Endothelial cell of umbilical vein (primary cell): ENCODE results near the gene ODF2L. TPM values are rescaled to one million over a fixed set of nuclear protein-coding genes. Genes with fewer than 3 reads are reported as not detected.

ENCODE experiments used
- BruUV-seq: library from RNA; stranded (reverse); fragments of 400-500 nt; replicated peaks from 2 replicates; lab custom pipeline; 2021; lab: Mats Ljungman, UMichigan
- CTCF ChIA-PET: fragments of 300-600, 350-600 bp; sonication (Branson Sonifier 250); formaldehyde crosslinking; loops from one replicate; lab custom pipeline; 2021; ENCODE audit warnings: antibody characterized with exemption, inconsistent platforms; lab: Charles Lee
- POLR2A ChIA-PET: fragments of 300-600, 350-600 bp; sonication (Branson Sonifier 250); formaldehyde crosslinking; loops from one replicate; lab custom pipeline; 2021; ENCODE audit warnings: antibody characterized with exemption, inconsistent platforms; lab: Charles Lee
- DNase-seq: peaks from one replicate; pipeline ENCODE4 v3.0.0-alpha.2; 2011; ENCODE audit warnings: low read depth, low spot score
- FAIRE-seq: peaks from 2 replicates; lab custom pipeline; 2011; peaks lifted over from hg19 to GRCh38; lab: Jason Lieb, UNC
- H2AFZ ChIP-seq: 2 replicates; pipeline ENCODE4 v1.6.0; 2012; ENCODE audit warnings: low read depth, low read length, control low read depth, inconsistent platforms
- H3K27ac ChIP-seq: 2 replicates; pipeline ENCODE4 v1.5.1; 2011; ENCODE audit warnings: low read depth, mild to moderate bottlenecking, control low read depth, low read length, moderate library complexity; ENCODE audit not compliant: insufficient read depth
- H3K27me3 ChIP-seq, 2 experiments: 2 replicates each; pipeline versions ENCODE4 v1.6.0 to v1.6.1; 2011; ENCODE audit warnings: low read length in 2 of 2, mixed read lengths in 1 of 2; ENCODE audit not compliant: control insufficient read depth in 2 of 2, insufficient read depth in 2 of 2
- H3K36me3 ChIP-seq, 2 experiments: 2 replicates in 1 of 2; 3 replicates in 1 of 2; pipeline ENCODE4 v1.5.1; 2011; ENCODE audit warnings: low read length in 2 of 2, mild to moderate bottlenecking in 1 of 2, moderate library complexity in 1 of 2; ENCODE audit not compliant: control insufficient read depth in 2 of 2, insufficient read depth in 2 of 2; ENCODE audit errors: extremely low read depth in 1 of 2
- H3K4me1 ChIP-seq: 3 replicates; pipeline ENCODE4 v1.5.1; 2011; ENCODE audit warnings: mild to moderate bottlenecking, low read length; ENCODE audit not compliant: control insufficient read depth, insufficient read depth; ENCODE audit errors: extremely low read depth
- H3K4me2 ChIP-seq: 2 replicates; pipeline ENCODE4 v1.6.1; 2011; ENCODE audit warnings: low read length, control low read depth, mixed read lengths; ENCODE audit not compliant: insufficient read depth
- H3K4me3 ChIP-seq, 3 experiments: fragments of 200-600 bp in 1 of 3; sonication (generic), shearing (Covaris generic) in 1 of 3; replicated peaks in 1 of 3; 2 replicates each; pipeline ENCODE4 v1.5.1; 2011 to 2016; ENCODE audit warnings: control low read depth in 3 of 3, low read length in 3 of 3, mild to moderate bottlenecking in 2 of 3, inconsistent platforms in 1 of 3, low read depth in 1 of 3, moderate library complexity in 1 of 3; ENCODE audit not compliant: insufficient read depth in 1 of 3
- H3K79me2 ChIP-seq: 2 replicates; pipeline ENCODE4 v1.6.0; 2012; ENCODE audit warnings: low read length, inconsistent platforms; ENCODE audit not compliant: control insufficient read depth, insufficient read depth
- H3K9ac ChIP-seq: replicated peaks from 2 replicates; pipeline ENCODE3; 2011; ENCODE audit warnings: low read length, control low read depth; ENCODE audit not compliant: insufficient read depth; ENCODE audit errors: extremely low read depth
- H3K9me1 ChIP-seq: replicated peaks from 3 replicates; pipeline ENCODE4 v1.6.0; 2011; ENCODE audit warnings: mild to moderate bottlenecking, low read length; ENCODE audit not compliant: control insufficient read depth, insufficient read depth; ENCODE audit errors: extremely low read depth
- H3K9me3 ChIP-seq: replicated peaks from 2 replicates; pipeline ENCODE4 v1.5.1; 2012; ENCODE audit warnings: low read length, inconsistent platforms; ENCODE audit not compliant: control insufficient read depth, insufficient read depth
- H4K20me1 ChIP-seq: replicated peaks from 2 replicates; pipeline ENCODE3; 2011; ENCODE audit warnings: mild to moderate bottlenecking, low read length; ENCODE audit not compliant: control insufficient read depth, insufficient read depth; ENCODE audit errors: extremely low read depth
- CTCF ChIP-seq, 2 donors: IDR thresholded peaks; 1 replicate in 1 of 2; 2 replicates in 1 of 2; pipeline ENCODE4 v1.5.1; 2011; ENCODE audit warnings: low read length in 2 of 2, mild to moderate bottlenecking in 2 of 2, moderate library complexity in 2 of 2, control low read depth in 1 of 2, inconsistent platforms in 1 of 2, low read depth in 1 of 2; ENCODE audit not compliant: insufficient read depth in 1 of 2; ENCODE audit errors: extremely low read depth in 1 of 2
- EZH2 ChIP-seq: IDR thresholded peaks from 2 replicates; pipeline ENCODE4 v1.6.1; 2012; ENCODE audit warnings: borderline replicate concordance, low read depth, mild to moderate bottlenecking, moderate library complexity, low read length, inconsistent platforms; ENCODE audit not compliant: severe bottlenecking
- FOS ChIP-seq: IDR thresholded peaks from 2 replicates; pipeline ENCODE4 v1.6.1; 2011; ENCODE audit warnings: mild to moderate bottlenecking, low read length, moderate library complexity, borderline replicate concordance; ENCODE audit not compliant: insufficient read depth
- GATA2 ChIP-seq: IDR thresholded peaks from 2 replicates; pipeline ENCODE4 v1.7.0; 2011; ENCODE audit warnings: low read depth, mild to moderate bottlenecking, moderate library complexity, mixed read lengths, low read length; ENCODE audit not compliant: insufficient read length, insufficient read depth
- JUN ChIP-seq: IDR thresholded peaks from 2 replicates; pipeline ENCODE4 v1.6.1; 2011; ENCODE audit warnings: borderline replicate concordance, low read depth; ENCODE audit not compliant: insufficient read length, insufficient read depth
- MYC ChIP-seq: IDR thresholded peaks from one replicate; pipeline ENCODE4 v1.6.1; 2011; ENCODE audit warnings: mild to moderate bottlenecking, low read depth, low read length
- POLR2A ChIP-seq: IDR thresholded peaks from 2 replicates; pipeline ENCODE4 v1.6.1; 2012; ENCODE audit warnings: low read depth, mild to moderate bottlenecking, control low read depth, low read length
- POLR2AphosphoS5 ChIP-seq: IDR thresholded peaks from 2 replicates; pipeline ENCODE4 v1.6.1; 2012; ENCODE audit warnings: low read depth, mild to moderate bottlenecking, control low read depth, low read length, moderate library complexity; ENCODE audit not compliant: insufficient read depth
- dilution Hi-C: fragments of 300-500 bp; cut with MboI; formaldehyde crosslinking; loops from one replicate; pipeline ENCODE4 v1.15.0; 2019; ENCODE audit warnings: low sequenced_read_pairs; ENCODE audit not compliant: extremely low pct_ligation_motif_present
- intact Hi-C: fragments of 100-400 bp; cut with micrococcal nuclease; formaldehyde crosslinking; loops from one replicate; pipeline ENCODE4 v1.10.0; 2022
- polyA plus RNA-seq, 4 experiments: library from polyadenylated mRNA; depleted of rRNA in 3 of 4; stranded (reverse) in 3 of 4; unstranded in 1 of 4; fragments of >200 nt; gene quantifications; 2 replicates each; pipeline versions ENCODE4 v1.2.1 to v1.2.3, GENCODE V29; 2011 to 2012; ENCODE audit warnings: missing spikeins in 1 of 4
- total RNA-seq: library from RNA; stranded (reverse); gene quantifications from 2 replicates; pipeline ENCODE4 v1.2.3, GENCODE V29; 2021
- TF ChIP-seq, protein P1 (sequence below): IDR thresholded peaks from 2 replicates; pipeline ENCODE4 v1.6.1; 2011; ENCODE audit not compliant: insufficient read depth, insufficient read length

The ODF2L gene
- total and polyA plus RNA-seq, 2 donors (not counting 3 experiments of a cell fraction or from before 2014, with no cell fraction given), result 9.6 to 74.7 TPM

GRCh38 chr1:86339906-86340305 lies 56.2 kb downstream of the ODF2L start:
- TF ChIP-seq GATA2 (no peak), POLR2AphosphoS5 (no peak)
- Histone ChIP-seq H2AFZ (no peak overlapping the region), H3K4me2 (no peak overlapping the region), H4K20me1 (no peaks in the 10 kb centered on the region), H3K27ac (no peak overlapping the region), H3K9ac (no peak overlapping the region), H3K4me3 (no peak overlapping the region), H3K9me3 (no peaks in the 10 kb centered on the region), H3K79me2 (no peaks in the 10 kb centered on the region), H3K4me1 (peaks cover 2% of the 10 kb centered on the region), H3K27me3 (no peaks in the 10 kb centered on the region), H3K9me1 (no peaks in the 10 kb centered on the region), H3K36me3 (no peaks in the 10 kb centered on the region)
- intact Hi-C loops, result no loop called here
- no TSS peak for BruUV-seq
- DNase-seq (no peak), FAIRE-seq (no peak)
- dilution Hi-C loops, result no loop called here
- ChIA-PET POLR2A (no interaction called here), CTCF (no interaction called here)

- Histone ChIP-seq H3K9ac (no peak overlapping the region), H3K27ac (no peak overlapping the region), H3K9me3 (no peaks in the 10 kb centered on the region), H3K27me3 (no peaks in the 10 kb centered on the region), H3K9me1 (no peaks in the 10 kb centered on the region), H3K4me2 (no peak overlapping the region), H3K4me3 (no peak overlapping the region), H2AFZ (no peak overlapping the region), H3K4me1 (no peaks in the 10 kb centered on the region), H3K36me3 (no peaks in the 10 kb centered on the region), H3K79me2 (no peaks in the 10 kb centered on the region), H4K20me1 (no peaks in the 10 kb centered on the region)
- ChIA-PET CTCF (no interaction called here), POLR2A (no interaction called here)
- dilution Hi-C loops (no loop called here), intact Hi-C loops (no loop called here)
- no TSS peak for BruUV-seq
- TF ChIP-seq GATA2 (no peak), POLR2A (no peak), FOS (no peak), JUN (no peak), CTCF (IDR thresholded peaks at IDR 0.05; ENCODE audit: extremely low read depth in 1 of 2, insufficient read depth in 1 of 2, low read depth in 1 of 2, low read length in 2 of 2) (no peak), MYC (no peak), POLR2AphosphoS5 (no peak), EZH2 (no peak)
- TF ChIP-seq, protein P1, sequence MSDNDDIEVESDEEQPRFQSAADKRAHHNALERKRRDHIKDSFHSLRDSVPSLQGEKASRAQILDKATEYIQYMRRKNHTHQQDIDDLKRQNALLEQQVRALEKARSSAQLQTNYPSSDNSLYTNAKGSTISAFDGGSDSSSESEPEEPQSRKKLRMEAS, result no peak
- FAIRE-seq (no peak), DNase-seq (no peak)
These were observed 56.9 kb downstream of the ODF2L start for GRCh38 chr1:86339014-86339812.
